K562 (cell line): ENCODE results near the gene SLC6A9. TPM values are rescaled to one million over a fixed set of nuclear protein-coding genes. Genes with fewer than 3 reads are reported as not detected.

ENCODE experiments used
- POU5F1 ChIP-seq: fragments of 150-350 bp; IDR thresholded peaks from 2 replicates; pipeline ENCODE4 v1.6.1; 2014; ENCODE audit warnings: borderline replicate concordance, low read length, low read depth, mild to moderate bottlenecking; ENCODE audit not compliant: partially characterized antibody
- ZFP1 ChIP-seq: fragments of 450-650 bp; formaldehyde crosslinking; IDR thresholded peaks from 2 replicates; pipeline ENCODE4 v1.4.0; 2020; ENCODE audit warnings: mild to moderate bottlenecking, mixed read lengths
- polyA plus RNA-seq, 8 experiments: library from polyadenylated mRNA; depleted of rRNA in 4 of 8; stranded (reverse) in 5 of 8; unstranded in 3 of 8; fragments of >200 nt; fragmentation: Nextera tagmentation in 2 of 8; fragmentation: Illumina TruSeq in 1 of 8; extraction: Ambion mirVana in 2 of 8; extraction: Trizol in 1 of 8; gene quantifications; 2 replicates each; pipeline versions ENCODE4 v1.2.1 to v1.2.3, GENCODE V29; 2011 to 2014; ENCODE audit warnings: inconsistent platforms in 1 of 8, missing spikeins in 1 of 8
- total RNA-seq, 7 experiments: library from RNA; depleted of rRNA in 6 of 7; stranded (reverse); fragments of >200 nt in 6 of 7; fragmentation: Illumina TruSeq in 2 of 7; extraction: Trizol in 2 of 7; gene quantifications; 2 replicates each; pipeline versions ENCODE4 v1.2.1 to v1.2.3, GENCODE V29; 2011 to 2021; ENCODE audit warnings: low replicate concordance in 1 of 7
- TF ChIP-seq, protein P1 (sequence below): fragments of 450-650 bp; IDR thresholded peaks from 2 replicates; pipeline ENCODE4 v1.6.1; 2016; ENCODE audit warnings: borderline replicate concordance
- TF ChIP-seq, protein P2 (sequence below), 2 experiments: fragments of 450-650 bp; formaldehyde crosslinking in 1 of 2; IDR thresholded peaks; 2 replicates each; pipeline versions ENCODE4 v1.4.0 to v1.6.1; 2014 to 2020; ENCODE audit warnings: mild to moderate bottlenecking in 2 of 2, borderline replicate concordance in 1 of 2, low read depth in 1 of 2

The SLC6A9 gene
- total and polyA plus RNA-seq, 9 of the 15 experiments (the other 6 are each of a cell fraction or from before 2014, with no cell fraction given), result 0.17 to 18.7 (median 2.9) TPM

DNA sequence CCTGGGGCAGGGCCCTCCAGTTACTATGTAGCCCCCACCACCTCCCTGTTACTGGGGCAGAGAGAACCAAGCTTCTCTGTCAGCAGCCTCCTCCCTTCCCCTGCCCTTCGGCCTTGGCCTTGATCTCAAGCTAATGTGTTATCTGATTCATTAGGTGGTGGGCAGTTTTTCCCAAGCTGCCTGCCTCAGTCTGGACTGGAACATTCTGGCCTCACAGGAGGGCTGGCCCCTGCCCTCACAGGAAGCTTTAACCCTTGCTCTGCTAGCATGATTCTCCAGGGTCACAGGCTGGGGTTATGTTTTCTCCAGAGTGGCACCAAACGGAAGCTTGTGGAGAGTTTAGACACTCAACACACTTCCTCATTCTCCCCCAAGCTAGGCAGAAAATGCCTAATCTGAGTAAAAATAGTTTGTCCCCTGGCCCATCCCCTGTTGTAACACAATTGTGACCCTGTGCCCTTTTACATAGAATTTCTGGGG, 37.2 kb upstream of the SLC6A9 start (continued):
- TF ChIP-seq, protein P1, sequence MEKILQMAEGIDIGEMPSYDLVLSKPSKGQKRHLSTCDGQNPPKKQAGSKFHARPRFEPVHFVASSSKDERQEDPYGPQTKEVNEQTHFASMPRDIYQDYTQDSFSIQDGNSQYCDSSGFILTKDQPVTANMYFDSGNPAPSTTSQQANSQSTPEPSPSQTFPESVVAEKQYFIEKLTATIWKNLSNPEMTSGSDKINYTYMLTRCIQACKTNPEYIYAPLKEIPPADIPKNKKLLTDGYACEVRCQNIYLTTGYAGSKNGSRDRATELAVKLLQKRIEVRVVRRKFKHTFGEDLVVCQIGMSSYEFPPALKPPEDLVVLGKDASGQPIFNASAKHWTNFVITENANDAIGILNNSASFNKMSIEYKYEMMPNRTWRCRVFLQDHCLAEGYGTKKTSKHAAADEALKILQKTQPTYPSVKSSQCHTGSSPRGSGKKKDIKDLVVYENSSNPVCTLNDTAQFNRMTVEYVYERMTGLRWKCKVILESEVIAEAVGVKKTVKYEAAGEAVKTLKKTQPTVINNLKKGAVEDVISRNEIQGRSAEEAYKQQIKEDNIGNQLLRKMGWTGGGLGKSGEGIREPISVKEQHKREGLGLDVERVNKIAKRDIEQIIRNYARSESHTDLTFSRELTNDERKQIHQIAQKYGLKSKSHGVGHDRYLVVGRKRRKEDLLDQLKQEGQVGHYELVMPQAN, result no peak
- no peak for TF ChIP-seq ZFP1 (CRISPR knock-in tag)
- TF ChIP-seq, protein P2, sequence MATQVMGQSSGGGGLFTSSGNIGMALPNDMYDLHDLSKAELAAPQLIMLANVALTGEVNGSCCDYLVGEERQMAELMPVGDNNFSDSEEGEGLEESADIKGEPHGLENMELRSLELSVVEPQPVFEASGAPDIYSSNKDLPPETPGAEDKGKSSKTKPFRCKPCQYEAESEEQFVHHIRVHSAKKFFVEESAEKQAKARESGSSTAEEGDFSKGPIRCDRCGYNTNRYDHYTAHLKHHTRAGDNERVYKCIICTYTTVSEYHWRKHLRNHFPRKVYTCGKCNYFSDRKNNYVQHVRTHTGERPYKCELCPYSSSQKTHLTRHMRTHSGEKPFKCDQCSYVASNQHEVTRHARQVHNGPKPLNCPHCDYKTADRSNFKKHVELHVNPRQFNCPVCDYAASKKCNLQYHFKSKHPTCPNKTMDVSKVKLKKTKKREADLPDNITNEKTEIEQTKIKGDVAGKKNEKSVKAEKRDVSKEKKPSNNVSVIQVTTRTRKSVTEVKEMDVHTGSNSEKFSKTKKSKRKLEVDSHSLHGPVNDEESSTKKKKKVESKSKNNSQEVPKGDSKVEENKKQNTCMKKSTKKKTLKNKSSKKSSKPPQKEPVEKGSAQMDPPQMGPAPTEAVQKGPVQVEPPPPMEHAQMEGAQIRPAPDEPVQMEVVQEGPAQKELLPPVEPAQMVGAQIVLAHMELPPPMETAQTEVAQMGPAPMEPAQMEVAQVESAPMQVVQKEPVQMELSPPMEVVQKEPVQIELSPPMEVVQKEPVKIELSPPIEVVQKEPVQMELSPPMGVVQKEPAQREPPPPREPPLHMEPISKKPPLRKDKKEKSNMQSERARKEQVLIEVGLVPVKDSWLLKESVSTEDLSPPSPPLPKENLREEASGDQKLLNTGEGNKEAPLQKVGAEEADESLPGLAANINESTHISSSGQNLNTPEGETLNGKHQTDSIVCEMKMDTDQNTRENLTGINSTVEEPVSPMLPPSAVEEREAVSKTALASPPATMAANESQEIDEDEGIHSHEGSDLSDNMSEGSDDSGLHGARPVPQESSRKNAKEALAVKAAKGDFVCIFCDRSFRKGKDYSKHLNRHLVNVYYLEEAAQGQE (IDR thresholded peaks at IDR 0.05; ENCODE audit: borderline replicate concordance), result peak; percentile 16; the same call in 1 of the 2 replicates
- TF ChIP-seq, protein P2 (CRISPR knock-in tag; IDR thresholded peaks at IDR 0.05; ENCODE audit: low read depth), result no peak
- no peak for TF ChIP-seq POU5F1
